Measurements from ENCODE around the gene LMBR1L. TPM values are rescaled to one million over a fixed set of nuclear protein-coding genes. Genes with fewer than 3 reads are reported as not detected.

The LMBR1L gene
- total and polyA plus RNA-seq, 2 of the 13 experiments (the other 11 are each of a cell fraction or from before 2014, with no cell fraction given): 12.2 to 65.9 TPM

GRCh38 chr12:49088150-49088931 is 22.3 kb downstream of the LMBR1L start (continued):
- TF ChIP-seq ZNF10 (CRISPR knock-in tag; IDR thresholded peaks at IDR 0.05; ENCODE audit: borderline replicate concordance, low read depth) (no peak), GPBP1L1 (CRISPR knock-in tag; IDR thresholded peaks at IDR 0.05) (no peak), ZNF280D (CRISPR knock-in tag; IDR thresholded peaks at IDR 0.05) (no peak), MAZ (IDR thresholded peaks at IDR 0.05; ENCODE audit: borderline replicate concordance, low read depth, low read length) (no peak), MAZ (CRISPR knock-in tag; IDR thresholded peaks at IDR 0.05; ENCODE audit: low read depth) (no peak), ZNF143 (CRISPR knock-in tag; IDR thresholded peaks at IDR 0.05) (no peak), RORA (CRISPR knock-in tag; IDR thresholded peaks at IDR 0.05) (no peak), FOXK2 (IDR thresholded peaks at IDR 0.05) (no peak), ZNF788 (CRISPR knock-in tag; IDR thresholded peaks at IDR 0.05; ENCODE audit: borderline replicate concordance) (no peak), ZNF382 (CRISPR knock-in tag; IDR thresholded peaks at IDR 0.05; ENCODE audit: borderline replicate concordance) (no peak), DR1 (CRISPR knock-in tag; IDR thresholded peaks at IDR 0.05) (no peak), MIER3 (CRISPR knock-in tag; IDR thresholded peaks at IDR 0.05; ENCODE audit: borderline replicate concordance) (no peak), FOSL1 (CRISPR knock-in tag; IDR thresholded peaks at IDR 0.05; ENCODE audit: borderline replicate concordance) (no peak), THAP7 (CRISPR knock-in tag; IDR thresholded peaks at IDR 0.05) (no peak), CREM (IDR thresholded peaks at IDR 0.05) (no peak), CREM (CRISPR knock-in tag; IDR thresholded peaks at IDR 0.05) (no peak), ZNF543 (CRISPR knock-in tag; IDR thresholded peaks at IDR 0.05) (no peak), NFE2L1 (CRISPR knock-in tag; IDR thresholded peaks at IDR 0.05; ENCODE audit: borderline replicate concordance) (no peak), ZNF773 (CRISPR knock-in tag; IDR thresholded peaks at IDR 0.05; ENCODE audit: borderline replicate concordance) (no peak), RXRA (CRISPR knock-in tag; IDR thresholded peaks at IDR 0.05) (0 out of 2 replicates have a peak, but pooled peaks have one; percentile 47), SAP130 (CRISPR knock-in tag; IDR thresholded peaks at IDR 0.05; ENCODE audit: low read depth) (peak; percentile 29; the same call in 1 of the 2 replicates), STAG1 (CRISPR knock-in tag; IDR thresholded peaks at IDR 0.05) (peak; percentile 67), RNF219 (CRISPR knock-in tag; IDR thresholded peaks at IDR 0.05) (no peak)
